ENCODE measurements around the gene POLR2L. TPM values are rescaled to one million over a fixed set of nuclear protein-coding genes. Genes with fewer than 3 reads are reported as not detected.

Gene POLR2L
- total RNA-seq, 4 donors from 2014 or later, result 71.4 to 189 (median 92.3) TPM

- H3K4me1 ChIP-seq, result no peaks in the 10 kb centered on the region
- 20% methylated on average over 1 of the region's 10 CpGs for WGBS
- intact Hi-C loops (cut with DNase I), result no loop called here
- peaks cover 7 to 77% (median 57%) of the 10 kb centered on the region in 4 donors for H3K36me3 ChIP-seq
- H3K4me3 ChIP-seq, result no peak overlapping the region
- no peaks in the 10 kb centered on the region for H3K27me3 ChIP-seq
- no peak overlapping the region for H3K27ac ChIP-seq (replicated peaks in 1 of 4)
- DNase-seq (ENCODE audit: extremely low spot score), result no peak
- no peaks in the 10 kb centered on the region for H3K9me3 ChIP-seq
- TF ChIP-seq, protein P1, sequence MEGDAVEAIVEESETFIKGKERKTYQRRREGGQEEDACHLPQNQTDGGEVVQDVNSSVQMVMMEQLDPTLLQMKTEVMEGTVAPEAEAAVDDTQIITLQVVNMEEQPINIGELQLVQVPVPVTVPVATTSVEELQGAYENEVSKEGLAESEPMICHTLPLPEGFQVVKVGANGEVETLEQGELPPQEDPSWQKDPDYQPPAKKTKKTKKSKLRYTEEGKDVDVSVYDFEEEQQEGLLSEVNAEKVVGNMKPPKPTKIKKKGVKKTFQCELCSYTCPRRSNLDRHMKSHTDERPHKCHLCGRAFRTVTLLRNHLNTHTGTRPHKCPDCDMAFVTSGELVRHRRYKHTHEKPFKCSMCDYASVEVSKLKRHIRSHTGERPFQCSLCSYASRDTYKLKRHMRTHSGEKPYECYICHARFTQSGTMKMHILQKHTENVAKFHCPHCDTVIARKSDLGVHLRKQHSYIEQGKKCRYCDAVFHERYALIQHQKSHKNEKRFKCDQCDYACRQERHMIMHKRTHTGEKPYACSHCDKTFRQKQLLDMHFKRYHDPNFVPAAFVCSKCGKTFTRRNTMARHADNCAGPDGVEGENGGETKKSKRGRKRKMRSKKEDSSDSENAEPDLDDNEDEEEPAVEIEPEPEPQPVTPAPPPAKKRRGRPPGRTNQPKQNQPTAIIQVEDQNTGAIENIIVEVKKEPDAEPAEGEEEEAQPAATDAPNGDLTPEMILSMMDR (IDR thresholded peaks at IDR 0.05), result no peak
- no peak for TF ChIP-seq POLR2AphosphoS5 (IDR thresholded peaks at IDR 0.05)
Measured at GRCh38 chr11:883527-883926, 41.2 kb upstream of the POLR2L start.

- H3K4me3 ChIP-seq, result no peak overlapping the region
- 86% methylated on average over 13 of the region's 14 CpGs for WGBS
- H3K36me3 ChIP-seq, result peaks cover 7 to 68% (median 52%) of the 10 kb centered on the region in 4 donors
- no peak for DNase-seq (ENCODE audit: extremely low spot score)
- no peak for TF ChIP-seq POLR2AphosphoS5 (IDR thresholded peaks at IDR 0.05)
- no peak for TF ChIP-seq EP300 (IDR thresholded peaks at IDR 0.05)
- TF ChIP-seq, protein P1 (IDR thresholded peaks at IDR 0.05), result no peak
- no peak for TF ChIP-seq POLR2A (IDR thresholded peaks at IDR 0.05; ENCODE audit: low read depth)
- H3K27me3 ChIP-seq, result no peaks in the 10 kb centered on the region
- no peaks in the 10 kb centered on the region for H3K9me3 ChIP-seq
- H3K27ac ChIP-seq (replicated peaks in 1 of 4), result no peak overlapping the region
- H3K4me1 ChIP-seq, result no peaks in the 10 kb centered on the region
- intact Hi-C loops (cut with DNase I), result no loop called here
Measured at GRCh38 chr11:882596-882995, 40.3 kb upstream of the POLR2L start.

- TF ChIP-seq, protein P1 (IDR thresholded peaks at IDR 0.05), result no peak
- TF ChIP-seq EP300 (IDR thresholded peaks at IDR 0.05) (no peak), POLR2A (IDR thresholded peaks at IDR 0.05; ENCODE audit: low read depth) (no peak), POLR2AphosphoS5 (IDR thresholded peaks at IDR 0.05) (no peak)
- DNase-seq (ENCODE audit: extremely low spot score), result no peak
- Histone ChIP-seq H3K27ac (replicated peaks in 1 of 4) (no peak overlapping the region), H3K4me1 (no peaks in the 10 kb centered on the region), H3K4me3 (no peak overlapping the region), H3K36me3 (peaks cover 7 to 67% (median 45%) of the 10 kb centered on the region in 4 donors), H3K27me3 (no peaks in the 10 kb centered on the region), H3K9me3 (no peaks in the 10 kb centered on the region)
- 99% methylated on average over 9 of the region's 14 CpGs for WGBS
- intact Hi-C loops (cut with DNase I), result no loop called here
Measured at GRCh38 chr11:880447-880846, 38.1 kb upstream of the POLR2L start.

DNA sequence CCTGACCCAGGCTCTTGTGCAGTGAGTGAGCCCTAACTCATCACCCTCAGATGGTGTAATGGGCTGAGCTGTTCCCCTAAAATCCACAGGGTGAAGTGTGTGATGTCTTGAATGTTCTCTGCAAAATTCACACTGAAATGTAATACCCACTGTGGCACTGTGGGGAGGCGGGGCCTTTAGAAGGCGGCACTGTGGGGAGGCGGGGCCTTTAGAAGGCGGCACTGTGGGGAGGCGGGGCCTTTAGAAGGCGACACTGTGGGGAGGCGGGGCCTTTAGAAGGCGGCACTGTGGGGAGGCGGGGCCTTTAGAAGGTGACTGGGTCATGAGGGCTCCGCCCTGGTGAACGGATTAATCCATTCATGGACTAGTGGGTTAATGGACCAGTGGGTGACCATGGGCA is 35.2 kb upstream of the POLR2L start:
- no peak overlapping the region for H3K27ac ChIP-seq (replicated peaks in 1 of 4)
- no peak for DNase-seq (ENCODE audit: extremely low spot score)
- 90% methylated on average over 11 of the region's 11 CpGs for WGBS
- H3K36me3 ChIP-seq, result peaks cover 2 to 57% (median 39%) of the 10 kb centered on the region in 4 donors
- TF ChIP-seq POLR2AphosphoS5 (IDR thresholded peaks at IDR 0.05), result no peak
- TF ChIP-seq, protein P1 (IDR thresholded peaks at IDR 0.05), result no peak
- no peak for TF ChIP-seq POLR2A (IDR thresholded peaks at IDR 0.05; ENCODE audit: low read depth)
- no peaks in the 10 kb centered on the region for H3K4me1 ChIP-seq
- intact Hi-C loops (cut with DNase I), result no loop called here
- no peaks in the 10 kb centered on the region for H3K27me3 ChIP-seq
- no peaks in the 10 kb centered on the region for H3K9me3 ChIP-seq
- no peak overlapping the region for H3K4me3 ChIP-seq

DNA sequence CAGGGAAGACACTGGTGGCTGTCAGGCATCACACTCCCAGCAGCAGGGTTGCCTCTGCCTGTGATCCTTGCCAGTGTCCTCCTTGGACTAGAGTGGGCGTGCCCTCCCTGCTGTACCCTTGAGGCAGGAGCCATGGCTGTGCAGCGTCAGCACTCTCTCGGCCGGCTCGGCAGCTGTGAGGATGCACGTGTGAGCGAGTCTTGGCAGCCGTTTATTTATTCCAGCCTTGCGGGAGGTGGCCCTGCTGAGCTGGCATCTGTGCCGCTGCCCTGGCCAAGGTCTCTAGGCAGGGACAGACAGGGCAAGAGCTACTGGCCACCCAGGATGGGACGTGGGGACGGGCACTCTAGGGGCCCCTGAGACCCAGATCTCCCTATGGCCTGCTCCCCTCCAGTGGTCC is 34.2 kb upstream of the POLR2L start:
- 60% methylated on average over 1 of the region's 12 CpGs for WGBS
- Histone ChIP-seq H3K9me3 (no peaks in the 10 kb centered on the region), H3K27me3 (no peaks in the 10 kb centered on the region), H3K4me3 (no peak overlapping the region), H3K27ac (replicated peaks in 1 of 4) (no peak overlapping the region), H3K36me3 (peaks cover 0 to 47% (median 30%) of the 10 kb centered on the region in 4 donors), H3K4me1 (no peaks in the 10 kb centered on the region)
- TF ChIP-seq POLR2A (IDR thresholded peaks at IDR 0.05; ENCODE audit: low read depth) (no peak), EP300 (IDR thresholded peaks at IDR 0.05) (no peak), POLR2AphosphoS5 (IDR thresholded peaks at IDR 0.05) (no peak)
- TF ChIP-seq, protein P1 (IDR thresholded peaks at IDR 0.05), result no peak
- DNase-seq (ENCODE audit: extremely low spot score), result no peak
- intact Hi-C loops (cut with DNase I), result no loop called here
